GM10266 (cell line): ENCODE data around the gene TNFRSF6B.

ENCODE experiments used
- DNase-seq: peaks from one replicate; pipeline ENCODE4 v3.0.0; 2012; ENCODE audit errors: extremely low spot score
- CTCF ChIP-seq: IDR thresholded peaks from 2 replicates; pipeline ENCODE4 v1.5.1; 2012; ENCODE audit warnings: mild to moderate bottlenecking, low read depth; ENCODE audit not compliant: control insufficient read depth, insufficient read depth; ENCODE audit errors: missing control alignments

TNFRSF6B gene

GRCh38 chr20:63746751-63747315 is 50.4 kb downstream of the TNFRSF6B start:
- DNase-seq, result no peak
- no peak for TF ChIP-seq CTCF

- DNase-seq, result peak; percentile 45
- no peak for TF ChIP-seq CTCF
Measured at GRCh38 chr20:63747622-63748069, 51.2 kb downstream of the TNFRSF6B start.
